ENCODE measurements around the gene CDKN2AIP. TPM values are rescaled to one million over a fixed set of nuclear protein-coding genes. Genes with fewer than 3 reads are reported as not detected.
A peak's percentile ranks its signal among the peaks of the same experiment; 100 is the strongest.

CDKN2AIP gene
- 10 to 100 TPM; 14.1 to 15.3 TPM for total RNA-seq
- polyA plus RNA-seq (2013, experiment 1 of 2): 25.6 TPM
- 24.2 TPM for polyA plus RNA-seq (2013, experiment 2 of 2)
- long read RNA-seq, experiment 1, transcript CDKN2AIP-201 (3 exons, 2,646 nt): minor isoform, 5 of 13 reads
- long read RNA-seq, experiment 1, transcript CDKN2AIP-203 (3 exons, 2,721 nt): major isoform, 6 of 13 reads
- long read RNA-seq, experiment 1, partial matches to known transcripts: 0 of 13 reads
- long read RNA-seq, experiment 1, other reads (novel, unspliced or antisense): 2 of 13 reads
- long read RNA-seq, experiment 2, transcript CDKN2AIP-203 (3 exons, 2,721 nt): major isoform, 8 of 16 reads
- long read RNA-seq, experiment 2, transcript CDKN2AIP-201 (3 exons, 2,646 nt): minor isoform, 7 of 16 reads
- long read RNA-seq, experiment 2, partial matches to known transcripts: 0 of 16 reads
- long read RNA-seq, experiment 2, other reads (novel, unspliced or antisense): 1 of 16 reads
- long read RNA-seq, experiment 3, transcript CDKN2AIP-203 (3 exons, 2,721 nt): major isoform, 57 of 113 reads
- long read RNA-seq, experiment 3, transcript CDKN2AIP-201 (3 exons, 2,646 nt): minor isoform, 47 of 113 reads
- long read RNA-seq, experiment 3, partial matches to known transcripts: 2 of 113 reads
- long read RNA-seq, experiment 3, other reads (novel, unspliced or antisense): 5 of 113 reads
- long read RNA-seq, experiment 4, transcript CDKN2AIP-203 (3 exons, 2,721 nt): major isoform, 16 of 29 reads
- long read RNA-seq, experiment 4, transcript CDKN2AIP-201 (3 exons, 2,646 nt): minor isoform, 7 of 29 reads
- long read RNA-seq, experiment 4, partial matches to known transcripts: 0 of 29 reads
- long read RNA-seq, experiment 4, other reads (novel, unspliced or antisense): 5 of 29 reads

GRCh38 chr4:183444214-183445096 is at the start of gene CDKN2AIP:
TSS of gene CDKN2AIP (plus strand) at chr4:183444636. CDS start at chr4:183444798, 162 bp downstream.
- peaks cover 4% of the 10 kb centered on the region for H3K4me1 ChIP-seq (ENCODE audit: control insufficient read depth, insufficient read depth, low read length)
- Mint-ChIP-seq H3K9me3 (no peaks in the 10 kb centered on the region), H3K27ac (peak within 1 kb of the TSS; percentile 99), H3K36me3 (ENCODE audit: low read depth) (peaks cover 33% of the 10 kb centered on the region), H3K27me3 (ENCODE audit: insufficient read depth) (no peaks in the 10 kb centered on the region), H3K4me3 (peak within 1 kb of the TSS; percentile 93), H3K4me1 (peaks cover 31% of the 10 kb centered on the region)
- no peaks in the 10 kb centered on the region for H3K27me3 ChIP-seq (ENCODE audit: control insufficient read depth, insufficient read depth, low read length, poor library complexity, severe bottlenecking)
- peak within 1 kb of the TSS; percentile 87 for H3K9ac ChIP-seq (ENCODE audit: extremely low read depth, low read length, poor library complexity, severe bottlenecking)
- 0% methylated on average over 9 to 109 of the region's 109 CpGs for WGBS, 2 experiments (ENCODE audit: insufficient coverage in 1 of 2, insufficient read length in 1 of 2)
- peak; percentile 97 for DNase-seq
- no peaks in the 10 kb centered on the region for H3K9me3 ChIP-seq (ENCODE audit: control insufficient read depth, low read length)
- H3K36me3 ChIP-seq (ENCODE audit: control insufficient read depth, insufficient read depth, low read length): peaks cover 37% of the 10 kb centered on the region
- peak within 1 kb of the TSS; percentile 99 for H3K27ac ChIP-seq (ENCODE audit: low read depth, low read length)
- H3K4me3 ChIP-seq (ENCODE audit: low read length): peak within 1 kb of the TSS; percentile 93
- peak; percentile 19 for TF ChIP-seq CTCF (conservative IDR thresholded peaks at IDR 0.05)

GRCh38 chr4:183395395-183395794 is 49.0 kb upstream of the CDKN2AIP start:
- WGBS, 2 experiments (ENCODE audit: insufficient coverage in 1 of 2, insufficient read length in 1 of 2): 94 to 95% methylated on average over 5 of the region's 5 CpGs
- H3K4me1 Mint-ChIP-seq: peaks cover 34% of the 10 kb centered on the region
- Histone ChIP-seq H3K9ac (ENCODE audit: extremely low read depth, low read length, poor library complexity, severe bottlenecking) (no peak overlapping the region), H3K27me3 (ENCODE audit: control insufficient read depth, insufficient read depth, low read length, poor library complexity, severe bottlenecking) (no peaks in the 10 kb centered on the region), H3K9me3 (ENCODE audit: control insufficient read depth, low read length) (no peaks in the 10 kb centered on the region), H3K4me3 (ENCODE audit: low read length) (no peak overlapping the region), H3K27ac (ENCODE audit: low read depth, low read length) (no peak overlapping the region), H3K36me3 (ENCODE audit: control insufficient read depth, insufficient read depth, low read length) (no peaks in the 10 kb centered on the region), H3K4me1 (ENCODE audit: control insufficient read depth, insufficient read depth, low read length) (peaks cover 13% of the 10 kb centered on the region)
- no peak overlapping the region for H3K27ac Mint-ChIP-seq
- peaks cover 23% of the 10 kb centered on the region for H3K27me3 Mint-ChIP-seq (ENCODE audit: insufficient read depth)
- H3K36me3 Mint-ChIP-seq (ENCODE audit: low read depth): no peaks in the 10 kb centered on the region
- TF ChIP-seq CTCF (conservative IDR thresholded peaks at IDR 0.05): no peak
- DNase-seq: no peak
- H3K4me3 Mint-ChIP-seq: no peak overlapping the region
- H3K9me3 Mint-ChIP-seq: no peaks in the 10 kb centered on the region

GRCh38 chr4:183396227-183396637 is 48.2 kb upstream of the CDKN2AIP start:
- Mint-ChIP-seq H3K4me1 (peaks cover 30% of the 10 kb centered on the region), H3K36me3 (ENCODE audit: low read depth) (no peaks in the 10 kb centered on the region), H3K9me3 (no peaks in the 10 kb centered on the region), H3K27ac (no peak overlapping the region), H3K4me3 (no peak overlapping the region), H3K27me3 (ENCODE audit: insufficient read depth) (peaks cover 23% of the 10 kb centered on the region)
- no peak overlapping the region for H3K9ac ChIP-seq (ENCODE audit: extremely low read depth, low read length, poor library complexity, severe bottlenecking)
- DNase-seq: no peak
- H3K27me3 ChIP-seq (ENCODE audit: control insufficient read depth, insufficient read depth, low read length, poor library complexity, severe bottlenecking): no peaks in the 10 kb centered on the region
- H3K4me3 ChIP-seq (ENCODE audit: low read length): no peak overlapping the region
- TF ChIP-seq CTCF (conservative IDR thresholded peaks at IDR 0.05): no peak
- no peak overlapping the region for H3K27ac ChIP-seq (ENCODE audit: low read depth, low read length)
- no peaks in the 10 kb centered on the region for H3K9me3 ChIP-seq (ENCODE audit: control insufficient read depth, low read length)
- peaks cover 13% of the 10 kb centered on the region for H3K4me1 ChIP-seq (ENCODE audit: control insufficient read depth, insufficient read depth, low read length)
- H3K36me3 ChIP-seq (ENCODE audit: control insufficient read depth, insufficient read depth, low read length): no peaks in the 10 kb centered on the region
